ENCODE results near the gene UBN1. TPM values are rescaled to one million over a fixed set of nuclear protein-coding genes. Genes with fewer than 3 reads are reported as not detected.

Gene UBN1
- total and polyA plus RNA-seq, 8 donors = 31.3 to 41.1 (median 36.4) TPM

DNA sequence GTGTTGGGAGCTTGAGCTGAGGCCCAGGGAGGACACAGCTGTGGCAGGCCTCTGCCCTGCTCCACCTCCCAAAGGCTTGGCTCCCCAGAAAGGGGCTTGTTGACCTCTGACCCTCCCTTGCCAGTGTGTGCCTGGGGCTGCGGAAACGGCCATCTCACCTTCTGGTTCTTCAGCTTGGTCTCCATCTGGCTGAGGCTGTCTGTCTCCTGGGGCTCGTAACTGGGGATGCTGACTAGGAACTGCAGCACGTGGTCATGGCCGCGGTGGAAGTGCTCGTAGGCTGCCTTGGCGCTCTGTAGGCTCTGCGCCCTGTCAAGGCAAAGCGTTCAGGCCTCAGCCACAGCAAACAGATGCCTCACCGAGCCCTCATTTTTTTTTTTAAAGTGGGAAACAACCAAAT, 42.7 kb downstream of the UBN1 start:
- Histone ChIP-seq H3K9me3 (no peaks in the 10 kb centered on the region), H3K4me3 (no peak overlapping the region), H3K27ac (no peak overlapping the region), H3K27me3 (no peaks in the 10 kb centered on the region), H3K36me3 (peaks cover 0 to 89% of the 10 kb centered on the region in 2 donors), H3K4me1 (no peaks in the 10 kb centered on the region)
- DNase-seq = peak in 1 of 4 donors; percentile 37
- intact Hi-C loops (cut with DNase I) = no loop called here
- TF ChIP-seq, protein P1, sequence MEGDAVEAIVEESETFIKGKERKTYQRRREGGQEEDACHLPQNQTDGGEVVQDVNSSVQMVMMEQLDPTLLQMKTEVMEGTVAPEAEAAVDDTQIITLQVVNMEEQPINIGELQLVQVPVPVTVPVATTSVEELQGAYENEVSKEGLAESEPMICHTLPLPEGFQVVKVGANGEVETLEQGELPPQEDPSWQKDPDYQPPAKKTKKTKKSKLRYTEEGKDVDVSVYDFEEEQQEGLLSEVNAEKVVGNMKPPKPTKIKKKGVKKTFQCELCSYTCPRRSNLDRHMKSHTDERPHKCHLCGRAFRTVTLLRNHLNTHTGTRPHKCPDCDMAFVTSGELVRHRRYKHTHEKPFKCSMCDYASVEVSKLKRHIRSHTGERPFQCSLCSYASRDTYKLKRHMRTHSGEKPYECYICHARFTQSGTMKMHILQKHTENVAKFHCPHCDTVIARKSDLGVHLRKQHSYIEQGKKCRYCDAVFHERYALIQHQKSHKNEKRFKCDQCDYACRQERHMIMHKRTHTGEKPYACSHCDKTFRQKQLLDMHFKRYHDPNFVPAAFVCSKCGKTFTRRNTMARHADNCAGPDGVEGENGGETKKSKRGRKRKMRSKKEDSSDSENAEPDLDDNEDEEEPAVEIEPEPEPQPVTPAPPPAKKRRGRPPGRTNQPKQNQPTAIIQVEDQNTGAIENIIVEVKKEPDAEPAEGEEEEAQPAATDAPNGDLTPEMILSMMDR (IDR thresholded peaks at IDR 0.05) = no peak
- no peak for ATAC-seq

DNA sequence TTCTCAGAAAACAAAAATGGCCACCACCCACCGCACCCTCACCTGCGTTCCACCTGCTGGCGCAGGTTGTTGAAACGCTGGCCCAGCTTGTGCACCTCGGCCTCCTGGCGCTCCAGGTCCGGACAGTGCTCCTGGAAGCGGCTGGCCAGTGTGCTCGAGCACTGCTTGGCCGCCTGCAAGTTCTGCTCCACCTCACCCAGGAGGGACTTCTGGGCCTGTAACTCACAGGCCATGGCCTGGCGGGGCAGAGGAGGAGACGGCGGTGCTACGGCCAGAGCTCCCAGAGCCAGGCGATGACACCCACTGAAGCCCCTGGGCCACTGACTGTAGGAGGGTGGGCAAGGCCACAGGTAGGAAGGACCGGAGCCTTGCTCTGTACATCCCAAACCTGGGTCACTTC, 43.4 kb downstream of the UBN1 start:
- Histone ChIP-seq H3K27ac (no peak overlapping the region), H3K9me3 (no peaks in the 10 kb centered on the region), H3K4me3 (no peak overlapping the region), H3K36me3 (peaks cover 0 to 88% of the 10 kb centered on the region in 2 donors), H3K27me3 (no peaks in the 10 kb centered on the region), H3K4me1 (no peaks in the 10 kb centered on the region)
- DNase-seq (peak in 1 of 4 donors; percentile 38), ATAC-seq (no peak)
- TF ChIP-seq, protein P1 (IDR thresholded peaks at IDR 0.05) = no peak
- intact Hi-C loops (cut with DNase I) = no loop called here

DNA sequence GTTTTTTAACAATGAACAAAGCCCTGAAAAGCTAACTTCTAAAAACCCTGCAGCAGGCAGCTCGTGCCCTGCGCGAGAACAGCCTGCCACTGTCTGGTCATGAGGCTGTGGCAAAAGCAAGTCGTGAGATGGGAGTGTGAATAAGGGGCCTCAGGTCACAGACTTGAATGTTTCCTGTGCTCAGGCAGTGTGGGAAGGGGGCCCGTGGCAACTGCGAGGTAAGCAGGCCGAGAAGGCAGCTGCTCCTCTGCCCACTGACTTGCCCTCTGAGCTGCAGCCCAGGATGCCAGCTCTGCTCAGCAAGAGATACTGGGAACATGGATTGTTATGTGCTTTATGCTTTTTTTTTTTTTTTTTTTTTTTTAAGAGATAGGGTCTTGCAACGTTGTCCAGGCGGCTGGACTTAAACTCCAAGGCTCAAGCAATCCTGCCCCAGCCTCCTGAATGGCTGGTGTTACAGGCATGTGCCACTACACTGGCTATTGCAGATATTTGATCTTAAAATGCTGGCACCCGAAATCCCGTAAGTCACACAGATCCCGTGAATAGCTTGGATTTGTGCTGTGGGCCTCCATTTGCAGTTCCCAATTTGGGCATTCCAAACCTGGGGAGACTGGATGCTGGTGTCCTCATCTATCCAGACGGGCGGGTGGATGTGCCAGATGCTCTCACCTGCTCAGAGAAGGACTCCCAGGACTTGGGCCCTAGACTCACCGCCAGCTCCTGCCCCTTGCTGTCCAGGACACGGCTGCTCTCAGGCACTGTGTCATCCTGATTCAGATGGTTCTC, 44.0 kb downstream of the UBN1 start:
- ATAC-seq (no peak), DNase-seq (peak in 1 of 4 donors; percentile 54)
- intact Hi-C loops (cut with DNase I) = no loop called here
- no peak overlapping the region for H3K27ac ChIP-seq
- TF ChIP-seq, protein P1 (IDR thresholded peaks at IDR 0.05) = no peak
- no peaks in the 10 kb centered on the region for H3K4me1 ChIP-seq
- H3K27me3 ChIP-seq = no peaks in the 10 kb centered on the region
- no peak overlapping the region for H3K4me3 ChIP-seq
- H3K36me3 ChIP-seq = peaks cover 0 to 82% of the 10 kb centered on the region in 2 donors
- H3K9me3 ChIP-seq = no peaks in the 10 kb centered on the region

DNA sequence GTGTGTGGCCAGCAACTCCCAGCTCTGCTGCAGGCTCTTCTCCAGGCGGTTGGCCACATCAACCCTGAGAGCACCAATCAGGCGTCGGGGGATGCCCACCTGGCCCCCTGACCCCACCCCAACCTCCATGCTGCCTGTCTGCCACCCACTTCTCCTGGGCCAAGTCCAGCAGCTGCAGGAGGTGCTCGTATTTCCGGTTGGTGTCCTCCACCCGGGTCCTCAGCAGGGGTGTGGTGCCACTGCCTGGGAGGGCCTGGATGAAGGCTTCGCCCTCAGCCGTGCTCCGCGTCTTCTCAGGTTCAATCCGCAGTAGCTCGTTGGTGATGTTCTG, 44.6 kb downstream of the UBN1 start:
- Histone ChIP-seq H3K9me3 (no peaks in the 10 kb centered on the region), H3K27ac (no peak overlapping the region), H3K4me3 (no peak overlapping the region), H3K4me1 (no peaks in the 10 kb centered on the region), H3K27me3 (no peaks in the 10 kb centered on the region), H3K36me3 (peaks cover 0 to 77% of the 10 kb centered on the region in 2 donors)
- DNase-seq (peak in 1 of 4 donors; percentile 47), ATAC-seq (no peak)
- TF ChIP-seq, protein P1 (IDR thresholded peaks at IDR 0.05) = no peak
- intact Hi-C loops (cut with DNase I) = no loop called here

GRCh38 chr16:4892361-4893102, 45.3 kb downstream of the UBN1 start:
- intact Hi-C loops (cut with DNase I) = no loop called here
- Histone ChIP-seq H3K4me3 (no peak overlapping the region), H3K9me3 (no peaks in the 10 kb centered on the region), H3K36me3 (peaks cover 0 to 77% of the 10 kb centered on the region in 2 donors), H3K4me1 (no peaks in the 10 kb centered on the region), H3K27me3 (no peaks in the 10 kb centered on the region), H3K27ac (no peak overlapping the region)
- ATAC-seq (no peak), DNase-seq (peak in 2 of 4 donors; percentile 51 to 59)
- TF ChIP-seq, protein P1 (IDR thresholded peaks at IDR 0.05) = no peak

Data from left lung (tissue), 10 donors.